Right renal cortex interstitium (tissue), 3 donors: Measurements from ENCODE around the gene RNU5D-1. TPM values are rescaled to one million over a fixed set of nuclear protein-coding genes. Genes with fewer than 3 reads are reported as not detected.
"Not testable (repeated sequence)": the region's sequence is repeated elsewhere in the genome, so short reads cannot be mapped to it uniquely, and the experiment has no call there.

Experiments used
- DNase-seq, 3 donors: peaks; one replicate each; pipeline ENCODE4 v3.0.0-alpha.2; 2013; ENCODE audit warnings: low read depth in 3 of 3, low spot score in 2 of 3
- polyA plus RNA-seq, 3 donors: library from polyadenylated mRNA; unstranded; fragments of 120-200 nt; gene quantifications; one replicate each; pipeline ENCODE4 v1.2.1, GENCODE V29; 2013; ENCODE audit not compliant: insufficient read length in 3 of 3

Gene RNU5D-1
- polyA plus RNA-seq, 3 donors, result 2.9 TPM; not detected in 2

GRCh38 chr1:44705470-44705869, 25.5 kb downstream of the RNU5D-1 start:
- no peak for DNase-seq

DNA sequence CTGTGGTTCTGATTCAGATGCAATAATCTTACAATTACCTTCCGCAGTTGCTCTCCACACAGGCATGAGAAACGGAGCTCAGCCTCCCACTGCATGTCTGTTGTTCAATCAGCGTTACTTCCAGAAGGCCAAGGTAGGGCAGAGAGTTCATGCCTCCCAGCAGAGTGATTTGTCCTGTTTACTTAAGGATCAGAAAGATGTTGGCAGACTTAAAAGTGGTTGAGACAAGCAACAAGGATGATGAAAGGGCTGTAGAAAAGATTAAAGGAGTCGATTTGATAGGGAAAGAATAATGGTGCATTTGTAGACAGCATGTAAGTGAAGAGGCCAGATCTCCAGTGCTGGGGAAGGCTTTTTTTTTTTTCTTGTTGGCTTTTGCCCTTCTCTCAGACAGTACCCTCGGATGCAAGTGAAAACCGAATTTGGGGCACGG, 29.8 kb downstream of the RNU5D-1 start:
- peak in 1 of 3 donors; percentile 50 for DNase-seq

DNA sequence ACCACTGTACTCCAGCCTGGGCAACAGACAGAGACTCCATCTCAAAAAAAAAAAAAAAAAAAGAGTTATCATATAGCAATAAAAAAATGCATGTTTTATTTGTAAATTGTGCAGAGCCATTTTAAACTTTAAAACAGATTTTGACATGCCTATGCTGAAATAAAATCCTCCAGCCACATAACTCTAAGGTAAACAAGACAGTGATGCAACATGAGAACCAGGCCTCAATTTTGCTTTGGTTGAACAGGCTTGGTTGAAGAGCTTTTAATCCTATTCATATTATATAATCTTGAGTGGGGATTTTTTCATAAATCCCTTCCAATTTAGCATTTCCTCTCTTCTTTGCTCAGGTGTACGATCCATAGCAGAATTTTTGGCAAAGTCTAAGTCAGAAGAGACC, 30.4 kb downstream of the RNU5D-1 start:
- no peak for DNase-seq

DNA sequence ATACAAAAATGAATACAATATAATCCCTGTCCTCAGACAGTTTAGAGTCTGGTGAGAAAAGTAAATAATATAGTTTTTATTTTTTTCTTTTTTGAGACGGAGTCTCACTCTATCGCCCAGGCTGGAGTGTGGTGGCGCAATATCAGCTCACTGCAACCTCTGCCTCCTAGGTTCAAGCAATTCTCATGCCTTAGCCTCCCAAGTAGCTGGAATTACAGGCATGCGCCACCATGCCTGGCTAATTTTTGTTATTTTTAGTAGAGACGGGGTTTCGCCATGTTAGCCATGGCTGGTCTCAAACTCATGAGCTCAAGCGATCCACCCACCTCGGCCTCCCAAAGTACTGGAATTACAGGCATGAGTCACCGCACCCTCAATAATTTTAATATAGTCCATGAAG, 31.6 kb downstream of the RNU5D-1 start:
- not testable (repeated sequence) for DNase-seq

DNA sequence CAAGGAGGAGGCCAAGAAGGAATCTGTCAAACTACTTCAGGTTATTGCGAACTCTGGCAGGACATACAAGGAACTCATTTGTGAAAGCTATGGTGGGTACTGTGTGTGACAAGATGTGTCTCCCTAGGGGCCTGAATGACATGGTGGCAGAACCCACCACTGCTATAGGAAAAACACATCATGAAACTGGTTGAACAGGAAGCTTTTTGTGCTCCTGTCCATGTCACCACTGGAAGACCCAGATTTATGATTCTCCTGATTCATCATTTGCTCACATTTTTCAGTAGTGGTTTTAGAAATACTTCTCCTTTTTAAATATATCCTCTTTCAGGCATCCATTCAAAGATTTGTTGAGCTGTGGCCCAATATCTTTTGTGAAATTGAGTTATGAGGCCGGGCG, 32.8 kb downstream of the RNU5D-1 start:
- no peak for DNase-seq

GRCh38 chr1:44696789-44697345, 34.1 kb downstream of the RNU5D-1 start:
- DNase-seq, result no peak

GRCh38 chr1:44696101-44696500, 34.9 kb downstream of the RNU5D-1 start:
- DNase-seq, result no peak

- DNase-seq, result no peak
These were observed 35.3 kb downstream of the RNU5D-1 start for GRCh38 chr1:44695671-44696070.

DNA sequence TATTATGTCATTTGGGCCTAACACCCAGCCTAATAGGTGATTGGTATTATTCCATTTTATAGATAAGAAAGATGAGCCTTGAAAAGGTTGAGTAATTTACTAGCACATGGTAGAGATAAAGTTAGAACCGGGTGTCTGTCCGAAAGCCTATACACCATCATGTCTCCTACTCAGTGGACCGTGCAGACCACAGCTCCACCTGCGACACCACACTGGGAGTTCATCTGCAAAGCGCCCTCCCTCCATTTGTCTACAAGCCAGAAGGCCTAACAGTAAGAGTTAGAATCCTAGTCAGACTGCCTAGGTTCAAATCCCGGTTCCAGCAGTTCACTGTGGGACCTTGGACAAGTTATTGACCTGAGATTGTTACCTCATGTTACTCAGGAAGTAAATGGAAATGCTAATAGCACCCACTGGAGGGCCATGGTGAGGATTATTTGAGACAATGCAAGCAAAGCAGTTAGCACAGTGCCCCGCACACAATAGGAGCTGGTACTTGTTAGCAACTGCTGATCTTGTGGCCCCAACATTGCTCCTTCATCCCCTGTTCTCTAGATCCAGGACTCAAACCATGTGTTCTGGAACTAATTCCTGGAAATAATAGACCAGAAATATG, 36.0 kb downstream of the RNU5D-1 start:
- DNase-seq, result no peak

- no peak for DNase-seq
These were observed 37.1 kb downstream of the RNU5D-1 start for GRCh38 chr1:44693900-44694299.

GRCh38 chr1:44693159-44693558, 37.8 kb downstream of the RNU5D-1 start:
- no peak for DNase-seq

DNA sequence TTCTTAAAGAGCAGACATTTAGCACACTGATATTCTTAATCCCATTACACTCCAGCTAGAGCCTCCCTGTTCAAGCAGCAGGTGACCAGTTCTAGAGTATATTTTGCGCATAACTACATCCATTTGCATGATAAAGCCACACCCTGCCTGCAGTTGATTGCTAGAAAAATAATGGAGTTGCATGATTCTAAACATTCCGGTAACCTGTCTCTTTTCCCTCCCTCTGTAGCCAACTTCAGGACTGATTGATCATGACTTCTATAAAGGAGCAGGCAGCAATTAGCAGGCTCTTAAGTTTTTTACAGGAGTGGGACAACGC, 41.6 kb downstream of the RNU5D-1 start:
- DNase-seq, result no peak

DNA sequence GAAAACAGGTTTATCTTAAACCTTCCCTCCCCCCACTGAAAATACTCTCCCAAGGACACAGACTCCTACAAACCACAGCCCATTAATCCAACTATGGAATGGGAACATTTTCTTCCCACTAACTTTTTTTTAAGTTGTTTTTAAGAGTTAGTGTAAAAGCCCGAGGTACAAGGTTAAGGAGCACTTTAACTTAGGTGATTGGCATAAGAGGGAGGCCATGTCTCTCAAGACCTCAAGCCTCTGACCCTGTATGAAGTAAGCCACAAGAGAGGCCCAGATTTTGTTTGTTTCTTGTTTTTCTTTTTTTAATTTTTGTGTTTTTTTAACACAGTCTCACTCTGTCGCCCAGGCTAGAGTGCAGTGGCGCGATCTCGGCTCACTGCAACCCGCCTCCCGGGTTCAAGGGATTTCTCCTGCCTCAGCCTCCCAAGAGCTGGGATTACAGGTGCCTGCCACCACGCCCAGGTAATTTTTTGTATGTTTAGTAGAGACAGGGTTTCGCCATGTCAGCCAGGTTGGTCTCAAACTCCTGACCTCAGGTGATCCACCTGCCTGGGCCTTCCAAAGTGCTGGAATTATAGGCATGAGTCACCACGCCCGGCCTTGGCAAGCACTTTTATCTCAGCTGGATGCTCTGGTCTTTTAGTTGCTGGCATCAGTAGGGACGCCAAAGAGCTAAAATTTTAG, 42.1 kb downstream of the RNU5D-1 start:
- DNase-seq, result no peak

DNA sequence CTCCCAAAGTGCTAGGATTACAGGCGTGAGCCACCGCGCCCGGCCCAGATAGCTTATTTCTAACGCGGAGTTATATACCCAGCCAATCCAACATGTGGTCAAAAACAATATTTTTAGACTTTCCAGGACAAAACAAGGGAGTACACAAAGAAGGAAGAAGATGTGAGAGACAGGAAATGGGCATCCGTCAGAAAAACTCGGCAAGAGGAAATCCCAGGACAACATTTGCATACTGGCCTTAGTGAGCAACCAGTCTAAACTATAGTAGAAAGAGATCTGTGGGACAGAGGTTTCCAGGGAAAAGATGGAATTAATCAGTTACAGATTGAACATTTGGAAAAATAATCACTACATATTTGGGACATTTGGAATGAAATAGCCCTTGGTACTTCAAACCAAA, 45.1 kb downstream of the RNU5D-1 start:
- no peak for DNase-seq

DNA sequence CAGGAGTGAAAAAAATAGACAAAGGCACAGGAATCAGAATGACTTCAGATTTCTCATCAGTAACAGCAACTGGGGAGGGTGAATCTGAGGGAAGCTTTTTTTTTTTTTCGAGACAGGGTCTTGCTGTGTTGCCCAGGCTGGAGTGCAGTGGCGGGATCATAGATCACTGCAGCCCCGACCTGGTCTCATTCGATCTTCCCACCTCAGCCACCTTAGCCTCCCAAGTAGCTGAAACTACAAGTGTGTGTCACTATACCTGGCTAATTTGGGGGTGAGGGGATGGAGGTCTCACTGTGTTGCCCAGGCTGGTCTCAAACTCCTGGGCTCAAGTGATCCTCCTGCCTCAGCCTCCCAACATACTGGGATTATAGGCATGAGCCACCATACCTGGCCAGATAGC, 45.8 kb downstream of the RNU5D-1 start:
- no peak for DNase-seq

GRCh38 chr1:44684525-44684924, 46.4 kb downstream of the RNU5D-1 start:
- DNase-seq, result no peak

DNA sequence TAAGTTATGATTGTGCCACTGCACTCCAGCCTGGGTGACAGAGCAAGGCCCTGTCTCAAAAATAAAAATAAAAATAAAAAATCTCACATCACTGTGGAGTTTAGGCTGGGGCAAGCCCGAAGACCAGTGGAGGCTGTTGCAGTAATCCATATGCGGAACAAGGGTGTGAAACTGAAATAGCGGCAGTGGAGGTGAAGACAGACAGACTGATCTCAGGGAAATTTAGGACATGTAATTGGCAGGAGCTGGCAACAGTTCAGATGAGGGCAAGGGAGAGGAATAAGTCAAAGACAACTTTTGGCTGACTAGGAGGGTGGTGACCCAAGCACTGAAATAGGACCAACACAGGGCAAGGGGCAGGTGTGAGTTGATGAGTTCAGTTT, 48.1 kb downstream of the RNU5D-1 start:
- DNase-seq, result no peak

DNA sequence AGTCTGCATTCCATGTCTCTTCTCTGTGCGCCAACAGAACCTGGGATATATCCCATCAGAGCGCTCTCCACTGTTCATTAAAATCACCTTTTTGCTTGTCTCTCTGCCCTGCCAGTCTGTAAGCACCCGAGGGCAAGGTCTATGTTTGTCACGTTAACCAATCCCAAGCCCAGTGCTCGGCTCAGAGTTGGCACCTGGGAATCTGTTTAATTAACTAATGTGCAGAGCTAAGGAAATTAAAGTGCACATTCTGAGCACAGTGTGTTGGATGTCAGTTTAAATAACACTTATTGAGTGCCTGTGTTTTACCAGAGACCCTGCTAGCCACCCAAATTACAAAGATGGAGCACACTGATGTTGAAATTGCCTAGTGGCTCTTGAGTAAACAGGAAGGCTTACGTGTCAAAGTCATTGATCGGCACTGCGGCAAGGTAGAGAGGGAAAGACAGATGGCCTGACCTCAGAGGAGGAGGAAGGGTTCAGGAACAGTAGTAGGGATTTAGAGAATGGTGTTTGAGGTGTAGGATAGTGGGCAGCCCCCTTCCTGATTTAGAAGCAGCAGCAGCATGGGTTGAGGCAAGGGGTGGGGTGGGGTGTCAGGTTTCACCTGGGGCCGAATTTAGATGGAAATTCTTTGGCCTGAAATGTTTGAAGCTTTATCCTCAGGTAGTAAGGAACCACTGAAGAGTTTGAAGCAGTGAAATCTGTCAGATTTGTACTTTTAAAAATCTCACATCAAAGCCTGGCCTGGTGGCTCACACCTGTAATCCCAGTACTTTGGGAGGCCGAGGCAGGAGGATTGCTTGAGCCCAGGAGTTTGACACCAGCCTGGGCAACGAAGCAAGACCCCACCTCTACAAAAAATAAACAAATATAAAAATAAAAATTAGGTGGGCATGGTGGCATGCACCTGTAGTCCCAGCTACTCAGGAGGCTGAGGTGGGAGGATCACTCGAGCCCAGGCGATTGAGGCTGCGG, 48.8 kb downstream of the RNU5D-1 start:
- DNase-seq, result no peak
